ENCODE measurements around the gene CD2BP2.

- no peak for TF ChIP-seq POLR2A (IDR thresholded peaks at IDR 0.05)
- TF ChIP-seq EP300 (IDR thresholded peaks at IDR 0.05), result no peak
- TF ChIP-seq, protein P1, sequence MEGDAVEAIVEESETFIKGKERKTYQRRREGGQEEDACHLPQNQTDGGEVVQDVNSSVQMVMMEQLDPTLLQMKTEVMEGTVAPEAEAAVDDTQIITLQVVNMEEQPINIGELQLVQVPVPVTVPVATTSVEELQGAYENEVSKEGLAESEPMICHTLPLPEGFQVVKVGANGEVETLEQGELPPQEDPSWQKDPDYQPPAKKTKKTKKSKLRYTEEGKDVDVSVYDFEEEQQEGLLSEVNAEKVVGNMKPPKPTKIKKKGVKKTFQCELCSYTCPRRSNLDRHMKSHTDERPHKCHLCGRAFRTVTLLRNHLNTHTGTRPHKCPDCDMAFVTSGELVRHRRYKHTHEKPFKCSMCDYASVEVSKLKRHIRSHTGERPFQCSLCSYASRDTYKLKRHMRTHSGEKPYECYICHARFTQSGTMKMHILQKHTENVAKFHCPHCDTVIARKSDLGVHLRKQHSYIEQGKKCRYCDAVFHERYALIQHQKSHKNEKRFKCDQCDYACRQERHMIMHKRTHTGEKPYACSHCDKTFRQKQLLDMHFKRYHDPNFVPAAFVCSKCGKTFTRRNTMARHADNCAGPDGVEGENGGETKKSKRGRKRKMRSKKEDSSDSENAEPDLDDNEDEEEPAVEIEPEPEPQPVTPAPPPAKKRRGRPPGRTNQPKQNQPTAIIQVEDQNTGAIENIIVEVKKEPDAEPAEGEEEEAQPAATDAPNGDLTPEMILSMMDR (IDR thresholded peaks at IDR 0.05), result no peak
Observed at GRCh38 chr16:30374538-30374937, 19.4 kb upstream of the CD2BP2 start, which contains the start of gene MYL11.

Measured in tibial nerve (tissue), 4 donors.